ENCODE results near the gene DMP1. TPM values are rescaled to one million over a fixed set of nuclear protein-coding genes. Genes with fewer than 3 reads are reported as not detected.
"Not testable (repeated sequence)": the region's sequence is repeated elsewhere in the genome, so short reads cannot be mapped to it uniquely, and the experiment has no call there.

DMP1 gene
- total and polyA plus RNA-seq, 7 donors = 0.01 TPM; not detected in 6

DNA sequence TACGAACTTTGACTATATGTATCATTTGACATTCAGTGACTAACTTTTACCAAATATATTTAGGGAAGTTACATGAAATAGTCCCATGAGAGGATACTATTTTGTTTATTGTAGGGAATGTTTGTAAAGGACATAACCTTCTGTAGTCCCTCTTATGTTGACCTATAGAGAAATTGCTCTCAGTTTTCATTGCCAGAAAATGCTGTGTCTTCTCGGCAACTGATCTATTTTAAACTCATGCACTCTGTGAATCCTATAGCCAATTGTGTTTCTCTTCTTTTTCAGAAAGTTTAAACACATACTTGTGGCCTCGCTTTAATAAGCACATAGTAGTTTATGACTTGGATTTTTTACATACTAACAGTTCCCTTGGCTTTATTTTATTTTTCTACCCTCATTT, 38.2 kb downstream of the DMP1 start:
- Histone ChIP-seq H3K36me3 (ENCODE audit: insufficient read depth in 1 of 2, low read depth in 1 of 2) (no peaks in the 10 kb centered on the region), H3K27ac (no peak overlapping the region), H3K9me3 (no peaks in the 10 kb centered on the region), H3K27me3 (ENCODE audit: insufficient read depth in 3 of 3, low read length in 2 of 3) (no peaks in the 10 kb centered on the region), H3K4me1 (no peaks in the 10 kb centered on the region), H3K4me3 (no peak overlapping the region)
- TF ChIP-seq, protein P1, sequence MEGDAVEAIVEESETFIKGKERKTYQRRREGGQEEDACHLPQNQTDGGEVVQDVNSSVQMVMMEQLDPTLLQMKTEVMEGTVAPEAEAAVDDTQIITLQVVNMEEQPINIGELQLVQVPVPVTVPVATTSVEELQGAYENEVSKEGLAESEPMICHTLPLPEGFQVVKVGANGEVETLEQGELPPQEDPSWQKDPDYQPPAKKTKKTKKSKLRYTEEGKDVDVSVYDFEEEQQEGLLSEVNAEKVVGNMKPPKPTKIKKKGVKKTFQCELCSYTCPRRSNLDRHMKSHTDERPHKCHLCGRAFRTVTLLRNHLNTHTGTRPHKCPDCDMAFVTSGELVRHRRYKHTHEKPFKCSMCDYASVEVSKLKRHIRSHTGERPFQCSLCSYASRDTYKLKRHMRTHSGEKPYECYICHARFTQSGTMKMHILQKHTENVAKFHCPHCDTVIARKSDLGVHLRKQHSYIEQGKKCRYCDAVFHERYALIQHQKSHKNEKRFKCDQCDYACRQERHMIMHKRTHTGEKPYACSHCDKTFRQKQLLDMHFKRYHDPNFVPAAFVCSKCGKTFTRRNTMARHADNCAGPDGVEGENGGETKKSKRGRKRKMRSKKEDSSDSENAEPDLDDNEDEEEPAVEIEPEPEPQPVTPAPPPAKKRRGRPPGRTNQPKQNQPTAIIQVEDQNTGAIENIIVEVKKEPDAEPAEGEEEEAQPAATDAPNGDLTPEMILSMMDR (IDR thresholded peaks at IDR 0.05) = no peak
- DNase-seq (no peak), ATAC-seq (no peak)
- intact Hi-C loops (cut with DNase I) = no loop called here
- WGBS, 3 donors = 76 to 77% (median 77%) methylated on average over 3 of the region's 3 CpGs

DNA sequence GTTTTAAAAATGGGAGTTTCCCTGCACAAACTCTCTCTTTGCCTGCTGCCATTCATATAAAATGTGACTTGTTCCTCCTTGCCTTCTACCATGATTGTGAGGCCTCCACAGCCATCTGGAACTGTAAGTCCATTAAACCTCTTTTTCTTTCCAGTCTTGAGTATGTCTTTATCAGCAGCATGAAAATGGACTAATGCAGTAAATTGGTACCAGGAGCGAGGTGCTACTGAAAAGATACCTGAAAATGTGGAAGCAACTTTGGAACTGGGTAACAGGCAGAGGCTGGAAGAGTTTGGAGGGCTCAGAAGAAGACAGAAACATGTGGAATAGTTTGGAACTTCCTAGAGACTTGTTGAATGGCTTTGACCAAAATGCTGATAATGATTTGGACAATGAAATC, 40.9 kb downstream of the DMP1 start:
- H3K4me1 ChIP-seq; H3K4me3 ChIP-seq; H3K36me3 ChIP-seq (ENCODE audit: insufficient read depth in 1 of 2, low read depth in 1 of 2); DNase-seq; H3K27ac ChIP-seq; H3K9me3 ChIP-seq; intact Hi-C loops (cut with DNase I); H3K27me3 ChIP-seq (ENCODE audit: insufficient read depth in 3 of 3, low read length in 2 of 3); ATAC-seq: not testable (repeated sequence)
- 86 to 90% (median 89%) methylated on average over 1 of the region's 1 CpG for WGBS, 3 donors

DNA sequence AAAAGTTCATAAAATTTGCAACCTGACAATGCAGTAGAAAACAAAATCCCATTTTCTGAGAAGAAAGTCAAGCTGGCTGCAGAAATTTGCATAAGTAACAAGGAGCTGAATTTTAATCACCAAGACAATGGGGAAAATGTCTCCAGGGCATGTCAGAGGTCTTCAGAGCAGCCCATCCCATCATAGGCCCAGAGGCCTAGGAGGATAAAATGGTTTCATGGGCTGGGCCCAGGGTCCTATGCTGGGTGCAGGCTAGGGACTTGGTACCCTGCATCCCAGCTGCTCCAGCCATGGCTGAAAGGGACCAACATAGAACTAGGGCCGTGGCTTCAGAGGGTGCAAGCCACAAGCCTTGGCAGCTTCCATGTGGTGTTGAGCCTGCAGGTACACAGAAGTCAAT, 42.0 kb downstream of the DMP1 start:
- WGBS, 3 donors = 41 to 48% (median 44%) methylated on average over 1 of the region's 1 CpG
- ATAC-seq; H3K27ac ChIP-seq; H3K36me3 ChIP-seq (ENCODE audit: insufficient read depth in 1 of 2, low read depth in 1 of 2); H3K4me1 ChIP-seq; intact Hi-C loops (cut with DNase I); H3K9me3 ChIP-seq; H3K27me3 ChIP-seq (ENCODE audit: insufficient read depth in 3 of 3, low read length in 2 of 3); H3K4me3 ChIP-seq; DNase-seq: not testable (repeated sequence)

DNA sequence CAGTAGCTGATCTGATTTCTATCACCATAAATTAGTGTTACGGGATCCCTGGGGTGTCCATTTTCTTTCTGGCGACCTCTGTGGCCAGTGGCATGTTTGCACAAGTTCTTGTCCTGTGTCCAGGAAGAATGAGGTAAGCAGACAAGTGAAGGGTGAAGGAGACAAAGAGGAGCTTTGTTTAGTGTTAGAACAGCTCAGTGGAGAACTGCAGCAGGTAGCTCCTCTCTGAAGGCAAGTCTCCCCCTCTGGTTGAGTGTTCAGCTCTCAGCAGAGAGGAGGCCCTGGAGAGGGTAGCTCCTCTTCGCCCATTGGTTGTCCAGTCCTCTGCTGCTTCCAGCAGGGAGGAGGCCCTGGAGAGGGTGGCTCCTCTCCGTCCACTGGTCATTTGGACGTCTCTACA, 47.2 kb downstream of the DMP1 start:
- ATAC-seq (no peak), DNase-seq (no peak)
- H3K9me3 ChIP-seq = no peaks in the 10 kb centered on the region
- TF ChIP-seq, protein P1 (IDR thresholded peaks at IDR 0.05) = no peak
- H3K4me3 ChIP-seq = no peak overlapping the region
- H3K27me3 ChIP-seq (ENCODE audit: insufficient read depth in 3 of 3, low read length in 2 of 3) = no peaks in the 10 kb centered on the region
- H3K4me1 ChIP-seq = no peaks in the 10 kb centered on the region
- no peaks in the 10 kb centered on the region for H3K36me3 ChIP-seq (ENCODE audit: insufficient read depth in 1 of 2, low read depth in 1 of 2)
- 70 to 80% (median 76%) methylated on average over 5 of the region's 5 CpGs for WGBS, 3 donors
- intact Hi-C loops (cut with DNase I) = no loop called here
- H3K27ac ChIP-seq = no peak overlapping the region

DNA sequence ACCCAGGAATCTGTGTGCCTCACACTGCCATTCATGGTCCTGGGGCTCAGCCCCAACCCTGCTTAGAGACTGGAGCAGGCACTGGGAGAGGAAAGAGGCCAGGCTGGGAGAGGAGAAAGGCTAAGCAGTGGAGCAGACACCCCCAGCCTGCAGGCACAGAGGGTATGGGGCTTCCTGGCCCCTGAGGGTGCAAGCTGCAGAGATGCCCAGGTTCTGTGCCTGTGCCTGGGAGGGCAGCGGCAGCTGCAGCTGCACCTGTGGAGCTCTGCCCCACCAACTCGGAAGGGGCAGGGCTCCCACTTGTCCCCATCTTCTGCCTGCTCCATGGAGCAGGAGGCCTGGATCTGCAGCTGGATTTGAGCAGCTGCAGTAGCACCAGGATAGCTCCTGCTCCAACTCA, 47.9 kb downstream of the DMP1 start:
- H3K4me1 ChIP-seq = no peaks in the 10 kb centered on the region
- no peaks in the 10 kb centered on the region for H3K27me3 ChIP-seq (ENCODE audit: insufficient read depth in 3 of 3, low read length in 2 of 3)
- ATAC-seq (no peak), DNase-seq (no peak)
- intact Hi-C loops (cut with DNase I) = no loop called here
- H3K4me3 ChIP-seq = no peak overlapping the region
- TF ChIP-seq, protein P1 (IDR thresholded peaks at IDR 0.05) = no peak
- H3K27ac ChIP-seq = no peak overlapping the region
- no peaks in the 10 kb centered on the region for H3K9me3 ChIP-seq
- no peaks in the 10 kb centered on the region for H3K36me3 ChIP-seq (ENCODE audit: insufficient read depth in 1 of 2, low read depth in 1 of 2)
- WGBS, 3 donors = 61 to 82% (median 71%) methylated on average over 2 of the region's 2 CpGs

DNA sequence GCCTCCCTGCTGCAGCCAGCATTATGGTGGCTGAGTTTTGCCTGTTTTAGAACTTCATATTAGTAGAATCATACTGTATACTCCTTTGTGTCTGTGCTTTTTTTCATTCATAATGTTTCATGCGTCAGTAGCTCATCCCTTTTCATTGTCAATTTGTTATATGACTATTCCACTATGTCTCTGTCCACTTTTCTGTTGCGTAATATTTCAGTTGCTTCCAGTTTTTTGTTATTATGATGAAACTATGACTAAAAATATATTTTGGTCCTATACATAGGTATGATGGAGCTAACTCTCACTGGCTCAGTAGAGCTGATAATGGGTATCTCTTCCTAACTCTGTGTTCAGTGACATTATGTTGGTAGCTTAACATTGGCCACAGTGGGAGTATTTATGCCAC, 48.3 kb downstream of the DMP1 start:
- H3K27me3 ChIP-seq (ENCODE audit: insufficient read depth in 3 of 3, low read length in 2 of 3) = no peaks in the 10 kb centered on the region
- no peaks in the 10 kb centered on the region for H3K36me3 ChIP-seq (ENCODE audit: insufficient read depth in 1 of 2, low read depth in 1 of 2)
- no peak overlapping the region for H3K4me3 ChIP-seq
- TF ChIP-seq, protein P1 (IDR thresholded peaks at IDR 0.05) = no peak
- H3K9me3 ChIP-seq = no peaks in the 10 kb centered on the region
- 93 to 96% (median 96%) methylated on average over 2 of the region's 2 CpGs for WGBS, 3 donors
- H3K4me1 ChIP-seq = no peaks in the 10 kb centered on the region
- intact Hi-C loops (cut with DNase I) = no loop called here
- DNase-seq (no peak), ATAC-seq (no peak)
- H3K27ac ChIP-seq = no peak overlapping the region
